ENCODE data around the gene HIBADH. TPM values are rescaled to one million over a fixed set of nuclear protein-coding genes. Genes with fewer than 3 reads are reported as not detected.

The HIBADH gene
- total and polyA plus RNA-seq, 10 of the 15 experiments (the other 5 are each of a cell fraction or from before 2014, with no cell fraction given): 8.7 to 36.1 (median 18.6) TPM

DNA sequence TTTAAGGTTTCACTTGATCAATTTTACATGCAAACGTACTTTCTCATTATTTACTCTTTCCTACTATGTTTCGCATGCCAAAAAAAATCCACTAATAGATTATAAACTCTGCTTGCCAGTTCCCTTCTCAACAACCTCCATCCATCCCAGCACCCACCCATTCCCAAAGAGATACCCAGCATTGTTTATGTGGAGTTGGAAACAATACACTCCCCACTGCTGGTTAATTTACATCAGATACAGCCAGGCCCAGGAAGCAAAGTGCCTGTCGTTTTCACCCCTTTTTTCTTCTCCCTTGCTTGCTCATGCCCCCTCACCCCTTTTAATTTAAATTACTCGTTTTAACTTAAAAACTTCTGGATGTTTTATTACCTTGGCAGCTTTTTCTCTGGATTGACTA lies 59.9 kb downstream of the HIBADH start:
- ATAC-seq: no peak
- H3K4me3 ChIP-seq: no peak overlapping the region
- WGBS (ENCODE audit: insufficient coverage, insufficient replicate concordance, low lambda C conversion rate, missing lambda C conversion rate): 83% methylated on average over 4 of the region's 4 CpGs
- intact Hi-C loops (cut with micrococcal nuclease; ENCODE audit: unreplicated experiment): no loop called here
- H2AFZ ChIP-seq (ENCODE audit: control insufficient read depth, low read depth, low read length): no peak overlapping the region
- RAD21 ChIA-PET (ENCODE audit: unreplicated experiment): interaction anchor here (1.5 kb wide), 1 partner anchor 143 kb away, joined by 4 read pairs; no protein-coding TSS in a partner anchor
- POLR2A ChIA-PET: interaction anchor here (0.7 kb wide), 1 partner anchor 1150 kb away, joined by 3 read pairs; no protein-coding TSS in a partner anchor
- CTCF ChIA-PET: no interaction called here
- no peaks in the 10 kb centered on the region for H3K9me3 ChIP-seq (replicated peaks; ENCODE audit: control insufficient read depth, insufficient read depth, low read length)
- no peaks in the 10 kb centered on the region for H3K36me3 ChIP-seq (ENCODE audit: control insufficient read depth in 2 of 2, insufficient read depth in 2 of 2, low read length in 1 of 2)
- no peak for TF ChIP-seq ZZZ3 (IDR thresholded peaks at IDR 0.05; ENCODE audit: control insufficient read depth, insufficient read length, low read depth)
- no peak for TF ChIP-seq POLR2AphosphoS5 (IDR thresholded peaks at IDR 0.05; ENCODE audit: low read length)
- TF ChIP-seq MXI1 (IDR thresholded peaks at IDR 0.05; ENCODE audit: low read depth, low read length): no peak
- TF ChIP-seq IRF5 (IDR thresholded peaks at IDR 0.05; ENCODE audit: borderline replicate concordance): no peak
- no peak for TF ChIP-seq CHD1 (IDR thresholded peaks at IDR 0.05; ENCODE audit: low read depth, low read length)
- no peaks in the 10 kb centered on the region for H3K79me2 ChIP-seq (ENCODE audit: control insufficient read depth, insufficient read depth, low read length)
- no peaks in the 10 kb centered on the region for H4K20me1 ChIP-seq (ENCODE audit: control insufficient read depth, insufficient read depth)
- H3K27me3 ChIP-seq (replicated peaks in 1 of 2; ENCODE audit: control insufficient read depth in 2 of 2, insufficient read depth in 2 of 2, low read length in 1 of 2): no peaks in the 10 kb centered on the region
- no peaks in the 10 kb centered on the region for H3K4me1 ChIP-seq (ENCODE audit: control insufficient read depth, insufficient read depth, low read length)
- in situ Hi-C loops (cut with MboI): no loop called here
- no peak overlapping the region for H3K4me2 ChIP-seq (ENCODE audit: control insufficient read depth, insufficient read depth)
- SMC1A ChIA-PET (ENCODE audit: uncharacterized antibody, unreplicated experiment): no interaction called here
- DNase-seq (ENCODE audit: low read depth, low spot score): no peak
- no TSS peak for BruUV-seq (replicated peaks)
- no peak for FAIRE-seq
- H3K9ac ChIP-seq (ENCODE audit: control insufficient read depth, insufficient read depth, low read length): no peak overlapping the region
- no peak overlapping the region for H3K27ac ChIP-seq (ENCODE audit: control insufficient read depth, insufficient read depth)

DNA sequence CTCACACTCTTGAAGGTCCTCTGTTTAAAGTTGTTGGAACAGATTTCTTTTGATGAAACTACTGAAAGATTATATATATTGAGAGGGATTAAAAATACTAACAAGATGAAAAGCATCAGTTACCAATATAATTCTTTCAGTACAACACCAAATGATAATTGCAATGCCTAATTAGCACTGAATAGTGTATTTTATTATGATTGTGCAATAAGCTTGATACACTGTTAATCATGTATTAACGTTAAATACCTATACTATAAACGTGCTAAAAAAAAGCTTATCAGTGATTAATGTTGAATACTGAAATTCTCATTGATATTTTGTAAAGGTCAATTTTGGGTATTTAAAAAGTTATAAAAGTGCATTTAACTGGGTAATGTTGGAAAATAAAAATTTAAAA lies 61.5 kb downstream of the HIBADH start:
- Histone ChIP-seq H3K27me3 (replicated peaks in 1 of 2; ENCODE audit: control insufficient read depth in 2 of 2, insufficient read depth in 2 of 2, low read length in 1 of 2) (no peaks in the 10 kb centered on the region), H3K36me3 (ENCODE audit: control insufficient read depth in 2 of 2, insufficient read depth in 2 of 2, low read length in 1 of 2) (no peaks in the 10 kb centered on the region), H3K9me3 (replicated peaks; ENCODE audit: control insufficient read depth, insufficient read depth, low read length) (no peaks in the 10 kb centered on the region), H3K4me3 (no peak overlapping the region), H2AFZ (ENCODE audit: control insufficient read depth, low read depth, low read length) (no peak overlapping the region), H3K4me2 (ENCODE audit: control insufficient read depth, insufficient read depth) (no peak overlapping the region), H3K9ac (ENCODE audit: control insufficient read depth, insufficient read depth, low read length) (no peak overlapping the region), H4K20me1 (ENCODE audit: control insufficient read depth, insufficient read depth) (no peaks in the 10 kb centered on the region), H3K4me1 (ENCODE audit: control insufficient read depth, insufficient read depth, low read length) (no peaks in the 10 kb centered on the region), H3K79me2 (ENCODE audit: control insufficient read depth, insufficient read depth, low read length) (no peaks in the 10 kb centered on the region), H3K27ac (ENCODE audit: control insufficient read depth, insufficient read depth) (no peak overlapping the region)
- ATAC-seq: no peak
- no peak for TF ChIP-seq BHLHE40 (IDR thresholded peaks at IDR 0.05; ENCODE audit: borderline replicate concordance in 1 of 2, low read depth in 2 of 2, low read length in 1 of 2)
- no peak for TF ChIP-seq NR2C1 (IDR thresholded peaks at IDR 0.05)
- no peak for TF ChIP-seq KDM1A (IDR thresholded peaks at IDR 0.05; ENCODE audit: borderline replicate concordance)
- TF ChIP-seq MYC (IDR thresholded peaks at IDR 0.05; ENCODE audit: insufficient read depth, insufficient read length, insufficient replicate concordance, low read length, severe bottlenecking): no peak
- TF ChIP-seq RCOR1 (conservative IDR thresholded peaks at IDR 0.05; ENCODE audit: low read depth, low read length): no peak
- no peak for TF ChIP-seq MYB (IDR thresholded peaks at IDR 0.05; ENCODE audit: borderline replicate concordance, low read depth, low read length)
- no peak for TF ChIP-seq MEF2B (IDR thresholded peaks at IDR 0.05; ENCODE audit: partially characterized antibody, poor library complexity, severe bottlenecking)
- TF ChIP-seq, protein P1, sequence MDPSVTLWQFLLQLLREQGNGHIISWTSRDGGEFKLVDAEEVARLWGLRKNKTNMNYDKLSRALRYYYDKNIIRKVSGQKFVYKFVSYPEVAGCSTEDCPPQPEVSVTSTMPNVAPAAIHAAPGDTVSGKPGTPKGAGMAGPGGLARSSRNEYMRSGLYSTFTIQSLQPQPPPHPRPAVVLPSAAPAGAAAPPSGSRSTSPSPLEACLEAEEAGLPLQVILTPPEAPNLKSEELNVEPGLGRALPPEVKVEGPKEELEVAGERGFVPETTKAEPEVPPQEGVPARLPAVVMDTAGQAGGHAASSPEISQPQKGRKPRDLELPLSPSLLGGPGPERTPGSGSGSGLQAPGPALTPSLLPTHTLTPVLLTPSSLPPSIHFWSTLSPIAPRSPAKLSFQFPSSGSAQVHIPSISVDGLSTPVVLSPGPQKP (IDR thresholded peaks at IDR 0.05; ENCODE audit: low read depth, low read length): no peak
- TF ChIP-seq, protein P2, sequence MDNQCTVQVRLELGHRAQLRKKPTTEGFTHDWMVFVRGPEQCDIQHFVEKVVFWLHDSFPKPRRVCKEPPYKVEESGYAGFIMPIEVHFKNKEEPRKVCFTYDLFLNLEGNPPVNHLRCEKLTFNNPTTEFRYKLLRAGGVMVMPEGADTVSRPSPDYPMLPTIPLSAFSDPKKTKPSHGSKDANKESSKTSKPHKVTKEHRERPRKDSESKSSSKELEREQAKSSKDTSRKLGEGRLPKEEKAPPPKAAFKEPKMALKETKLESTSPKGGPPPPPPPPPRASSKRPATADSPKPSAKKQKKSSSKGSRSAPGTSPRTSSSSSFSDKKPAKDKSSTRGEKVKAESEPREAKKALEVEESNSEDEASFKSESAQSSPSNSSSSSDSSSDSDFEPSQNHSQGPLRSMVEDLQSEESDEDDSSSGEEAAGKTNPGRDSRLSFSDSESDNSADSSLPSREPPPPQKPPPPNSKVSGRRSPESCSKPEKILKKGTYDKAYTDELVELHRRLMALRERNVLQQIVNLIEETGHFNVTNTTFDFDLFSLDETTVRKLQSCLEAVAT (IDR thresholded peaks at IDR 0.05): no peak
- BruUV-seq (replicated peaks): no TSS peak
- no peak for DNase-seq (ENCODE audit: low read depth, low spot score)
- in situ Hi-C loops (cut with MboI): no loop called here
- ChIA-PET RAD21 (ENCODE audit: unreplicated experiment) (no interaction called here), CTCF (no interaction called here), POLR2A (no interaction called here), SMC1A (ENCODE audit: uncharacterized antibody, unreplicated experiment) (interaction anchor here (0.5 to 1.0 kb wide), 4 partner anchors 12 to 261 kb away, joined by 3 read pairs; no protein-coding TSS in a partner anchor)
- FAIRE-seq: no peak
- WGBS (ENCODE audit: insufficient coverage, insufficient replicate concordance, low lambda C conversion rate, missing lambda C conversion rate): 100% methylated on average over 2 of the region's 2 CpGs
- intact Hi-C loops (cut with micrococcal nuclease; ENCODE audit: unreplicated experiment): no loop called here
